ENCODE measurements around the gene LETMD1. TPM values are rescaled to one million over a fixed set of nuclear protein-coding genes. Genes with fewer than 3 reads are reported as not detected.

Gene LETMD1
- polyA plus RNA-seq, 1 experiment = 57.1 TPM

GRCh38 chr12:51005030-51005429, 43.1 kb upstream of the LETMD1 start:
- no peak for TF ChIP-seq CTCF (IDR thresholded peaks at IDR 0.05; ENCODE audit: insufficient read depth, low read depth, low read length)
- Histone ChIP-seq H3K4me3 (ENCODE audit: low read depth, low read length) (no peak overlapping the region), H3K27me3 (ENCODE audit: control insufficient read depth, insufficient read depth, low read length) (no peaks in the 10 kb centered on the region), H3K36me3 (ENCODE audit: control insufficient read depth, insufficient read depth, low read length) (peaks cover 5% of the 10 kb centered on the region; the same call in 1 of the 2 replicates)
- ChIA-PET CTCF (interaction anchor here (0.6 kb wide), 1 partner anchor 179 kb away, joined by 3 read pairs; no protein-coding TSS in a partner anchor), POLR2A (no interaction called here)
- DNase-seq (ENCODE audit: low read depth) = no peak

GRCh38 chr12:51005671-51006070, 42.5 kb upstream of the LETMD1 start:
- no peak for DNase-seq (ENCODE audit: low read depth)
- Histone ChIP-seq H3K27me3 (ENCODE audit: control insufficient read depth, insufficient read depth, low read length) (no peaks in the 10 kb centered on the region), H3K4me3 (ENCODE audit: low read depth, low read length) (no peak overlapping the region), H3K36me3 (ENCODE audit: control insufficient read depth, insufficient read depth, low read length) (peaks cover 5% of the 10 kb centered on the region; the same call in 1 of the 2 replicates)
- ChIA-PET POLR2A (interaction anchor here (0.6 kb wide), 1 partner anchor 230 kb away, joined by 7 read pairs; no protein-coding TSS in a partner anchor), CTCF (interaction anchor here (0.6 to 0.8 kb wide), 2 partner anchors 105 to 180 kb away, joined by 3 read pairs; no protein-coding TSS in a partner anchor)
- no peak for TF ChIP-seq CTCF (IDR thresholded peaks at IDR 0.05; ENCODE audit: insufficient read depth, low read depth, low read length)

GRCh38 chr12:51008329-51009055, 39.6 kb upstream of the LETMD1 start:
- Histone ChIP-seq H3K36me3 (ENCODE audit: control insufficient read depth, insufficient read depth, low read length) (peaks cover 5% of the 10 kb centered on the region; the same call in 1 of the 2 replicates), H3K27me3 (ENCODE audit: control insufficient read depth, insufficient read depth, low read length) (no peaks in the 10 kb centered on the region), H3K4me3 (ENCODE audit: low read depth, low read length) (no peak overlapping the region)
- TF ChIP-seq CTCF (IDR thresholded peaks at IDR 0.05; ENCODE audit: insufficient read depth, low read depth, low read length) = no peak
- CTCF ChIA-PET = interaction anchor here (1.1 to 1.4 kb wide), 3 partner anchors 13 to 243 kb away, joined by 3 to 5 read pairs (median 3); no protein-coding TSS in a partner anchor
- POLR2A ChIA-PET = no interaction called here
- no peak for DNase-seq (ENCODE audit: low read depth)

GRCh38 chr12:51009056-51009440, 39.1 kb upstream of the LETMD1 start:
- POLR2A ChIA-PET = no interaction called here
- no peak for DNase-seq (ENCODE audit: low read depth)
- no peaks in the 10 kb centered on the region for H3K27me3 ChIP-seq (ENCODE audit: control insufficient read depth, insufficient read depth, low read length)
- CTCF ChIA-PET = interaction anchor here (1.1 to 1.3 kb wide), 2 partner anchors 12 to 22 kb away, joined by 3 to 5 read pairs; no protein-coding TSS in a partner anchor
- TF ChIP-seq CTCF (IDR thresholded peaks at IDR 0.05; ENCODE audit: insufficient read depth, low read depth, low read length) = no peak
- H3K4me3 ChIP-seq (ENCODE audit: low read depth, low read length) = no peak overlapping the region
- peaks cover 5% of the 10 kb centered on the region; the same call in 1 of the 2 replicates for H3K36me3 ChIP-seq (ENCODE audit: control insufficient read depth, insufficient read depth, low read length)

- H3K4me3 ChIP-seq (ENCODE audit: low read depth, low read length) = no peak overlapping the region
- DNase-seq (ENCODE audit: low read depth) = no peak
- no peak for TF ChIP-seq CTCF (IDR thresholded peaks at IDR 0.05; ENCODE audit: insufficient read depth, low read depth, low read length)
- H3K36me3 ChIP-seq (ENCODE audit: control insufficient read depth, insufficient read depth, low read length) = peaks cover 2% of the 10 kb centered on the region; the same call in 1 of the 2 replicates
- no peaks in the 10 kb centered on the region for H3K27me3 ChIP-seq (ENCODE audit: control insufficient read depth, insufficient read depth, low read length)
- ChIA-PET POLR2A (no interaction called here), CTCF (no interaction called here)
These were observed 36.2 kb upstream of the LETMD1 start for GRCh38 chr12:51011955-51012354.
